Measurements from ENCODE around the gene GLA. TPM values are rescaled to one million over a fixed set of nuclear protein-coding genes. Genes with fewer than 3 reads are reported as not detected.

GLA gene
- total and polyA plus RNA-seq, 2 donors from 2014 or later = 23.9 to 34.7 TPM

DNA sequence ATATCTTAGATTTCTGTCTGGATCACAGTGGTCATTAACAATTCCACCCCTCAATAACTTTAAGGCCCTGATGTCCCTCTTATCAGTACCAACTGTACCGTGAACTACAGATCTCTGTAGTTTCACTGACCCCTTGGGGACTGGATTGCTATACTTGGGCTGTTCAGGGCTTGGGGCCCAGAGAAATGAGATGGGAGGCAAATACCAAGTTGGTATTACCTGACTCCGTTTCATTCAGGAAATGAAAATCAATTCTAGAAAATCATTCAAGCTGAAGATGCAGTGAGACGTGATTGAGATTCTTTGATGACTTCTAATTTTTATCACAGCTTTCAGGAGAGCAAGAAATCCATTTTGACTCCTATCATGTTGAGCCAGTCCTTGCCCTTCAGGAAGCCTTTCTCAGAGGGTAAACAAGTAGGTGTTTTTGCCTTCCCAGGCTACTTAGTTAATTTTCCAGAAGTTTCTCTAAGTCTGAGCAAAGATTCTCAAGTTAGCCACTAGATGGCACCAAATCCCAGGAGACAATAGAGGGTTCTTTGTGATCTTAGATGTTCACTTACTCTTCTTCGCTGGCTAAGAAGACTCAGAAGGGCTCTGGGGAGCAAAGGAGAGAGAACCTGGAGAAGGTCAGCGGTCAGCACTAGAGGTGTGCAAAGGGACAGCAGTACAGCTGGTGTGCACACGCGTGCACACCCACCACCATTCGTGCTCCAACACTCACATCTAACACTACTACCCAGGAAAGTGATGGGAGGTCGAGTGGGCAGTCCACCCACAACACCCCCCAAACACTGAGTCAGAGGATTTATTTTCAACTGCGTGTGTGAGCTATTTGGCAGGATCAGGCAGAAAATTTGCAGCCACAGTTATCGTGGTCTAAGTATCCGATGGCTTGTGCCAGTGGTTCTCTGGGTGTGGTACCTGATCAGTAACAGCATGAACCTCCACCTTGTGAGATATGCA lies 7.7 kb upstream of the GLA start:
- Histone ChIP-seq H3K9ac (ENCODE audit: low read length in 3 of 3) (peak overlapping the region in 2 of 3 donors; percentile 24 to 63), H3K4me1 (ENCODE audit: control insufficient read depth in 2 of 3, insufficient read depth in 2 of 3, low read depth in 1 of 3, low read length in 3 of 3) (peaks cover 2 to 6% (median 3%) of the 10 kb centered on the region in 3 donors), H3K9me3 (ENCODE audit: control insufficient read depth in 2 of 3, insufficient read depth in 1 of 3, low read length in 3 of 3) (no peaks in the 10 kb centered on the region), H3K27me3 (ENCODE audit: control insufficient read depth, insufficient read depth, low read length) (no peaks in the 10 kb centered on the region), H3K27ac (ENCODE audit: low read depth in 2 of 2, low read length in 2 of 2) (peak overlapping the region; percentile 84 to 93), H3K36me3 (ENCODE audit: control insufficient read depth in 2 of 3, insufficient read depth in 3 of 3, low read length in 3 of 3) (peaks cover 0 to 18% (median 0%) of the 10 kb centered on the region in 3 donors), H3K4me3 (ENCODE audit: low read length in 3 of 3) (no peak overlapping the region)
- intact Hi-C loops (cut with DNase I) = no loop called here
- TF ChIP-seq, protein P1, sequence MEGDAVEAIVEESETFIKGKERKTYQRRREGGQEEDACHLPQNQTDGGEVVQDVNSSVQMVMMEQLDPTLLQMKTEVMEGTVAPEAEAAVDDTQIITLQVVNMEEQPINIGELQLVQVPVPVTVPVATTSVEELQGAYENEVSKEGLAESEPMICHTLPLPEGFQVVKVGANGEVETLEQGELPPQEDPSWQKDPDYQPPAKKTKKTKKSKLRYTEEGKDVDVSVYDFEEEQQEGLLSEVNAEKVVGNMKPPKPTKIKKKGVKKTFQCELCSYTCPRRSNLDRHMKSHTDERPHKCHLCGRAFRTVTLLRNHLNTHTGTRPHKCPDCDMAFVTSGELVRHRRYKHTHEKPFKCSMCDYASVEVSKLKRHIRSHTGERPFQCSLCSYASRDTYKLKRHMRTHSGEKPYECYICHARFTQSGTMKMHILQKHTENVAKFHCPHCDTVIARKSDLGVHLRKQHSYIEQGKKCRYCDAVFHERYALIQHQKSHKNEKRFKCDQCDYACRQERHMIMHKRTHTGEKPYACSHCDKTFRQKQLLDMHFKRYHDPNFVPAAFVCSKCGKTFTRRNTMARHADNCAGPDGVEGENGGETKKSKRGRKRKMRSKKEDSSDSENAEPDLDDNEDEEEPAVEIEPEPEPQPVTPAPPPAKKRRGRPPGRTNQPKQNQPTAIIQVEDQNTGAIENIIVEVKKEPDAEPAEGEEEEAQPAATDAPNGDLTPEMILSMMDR (IDR thresholded peaks at IDR 0.05; ENCODE audit: borderline replicate concordance, extremely low read depth, insufficient read depth) = peak; percentile 49
- peak; percentile 45 for FAIRE-seq
- DNase-seq = peak in 3 of 5 donors; percentile 35 to 88 (median 75)

DNA sequence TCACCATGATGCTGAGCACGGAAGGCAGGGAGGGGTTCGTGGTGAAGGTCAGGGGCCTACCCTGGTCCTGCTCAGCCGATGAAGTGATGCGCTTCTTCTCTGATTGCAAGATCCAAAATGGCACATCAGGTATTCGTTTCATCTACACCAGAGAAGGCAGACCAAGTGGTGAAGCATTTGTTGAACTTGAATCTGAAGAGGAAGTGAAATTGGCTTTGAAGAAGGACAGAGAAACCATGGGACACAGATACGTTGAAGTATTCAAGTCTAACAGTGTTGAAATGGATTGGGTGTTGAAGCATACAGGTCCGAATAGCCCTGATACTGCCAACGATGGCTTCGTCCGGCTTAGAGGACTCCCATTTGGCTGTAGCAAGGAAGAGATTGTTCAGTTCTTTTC lies 4.3 kb upstream of the GLA start:
- H3K27me3 ChIP-seq (ENCODE audit: control insufficient read depth, insufficient read depth, low read length) = no peaks in the 10 kb centered on the region
- TF ChIP-seq, protein P1 (IDR thresholded peaks at IDR 0.05; ENCODE audit: borderline replicate concordance, extremely low read depth, insufficient read depth) = no peak
- H3K4me3 ChIP-seq (ENCODE audit: low read length in 3 of 3) = no peak overlapping the region
- H3K27ac ChIP-seq (ENCODE audit: low read depth in 2 of 2, low read length in 2 of 2) = no peak overlapping the region
- no peak for FAIRE-seq
- no peaks in the 10 kb centered on the region for H3K9me3 ChIP-seq (ENCODE audit: control insufficient read depth in 2 of 3, insufficient read depth in 1 of 3, low read length in 3 of 3)
- H3K4me1 ChIP-seq (ENCODE audit: control insufficient read depth in 2 of 3, insufficient read depth in 2 of 3, low read depth in 1 of 3, low read length in 3 of 3) = peaks cover 2 to 6% (median 3%) of the 10 kb centered on the region in 3 donors
- peaks cover 0 to 18% (median 0%) of the 10 kb centered on the region in 3 donors for H3K36me3 ChIP-seq (ENCODE audit: control insufficient read depth in 2 of 3, insufficient read depth in 3 of 3, low read length in 3 of 3)
- intact Hi-C loops (cut with DNase I) = no loop called here
- no peak overlapping the region for H3K9ac ChIP-seq (ENCODE audit: low read length in 3 of 3)
- no peak for DNase-seq

DNA sequence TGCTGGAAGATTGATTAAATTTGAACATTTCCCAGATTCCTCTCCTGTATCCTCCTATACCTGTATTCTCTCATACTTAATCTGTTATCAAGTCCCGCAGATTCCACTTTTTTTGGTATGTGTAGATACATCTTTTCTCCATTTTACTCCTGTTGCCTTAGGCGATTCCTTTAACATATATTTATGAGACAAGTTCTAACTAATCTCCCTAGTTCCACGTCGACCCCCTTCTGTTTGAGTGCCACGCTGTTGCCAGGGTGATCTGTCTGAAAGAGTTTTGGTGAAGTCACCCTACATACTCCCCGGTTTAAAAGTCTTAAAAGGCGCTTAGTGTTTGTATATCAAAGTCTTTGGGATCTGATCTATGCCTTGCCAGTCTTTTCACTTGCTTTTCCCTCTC lies 2.7 kb upstream of the GLA start:
- FAIRE-seq (no peak), DNase-seq (no peak)
- H3K9ac ChIP-seq (ENCODE audit: low read length in 3 of 3) = peak overlapping the region in 1 of 3 donors; percentile 55
- TF ChIP-seq, protein P1 (IDR thresholded peaks at IDR 0.05; ENCODE audit: borderline replicate concordance, extremely low read depth, insufficient read depth) = no peak
- H3K9me3 ChIP-seq (ENCODE audit: control insufficient read depth in 2 of 3, insufficient read depth in 1 of 3, low read length in 3 of 3) = no peaks in the 10 kb centered on the region
- H3K36me3 ChIP-seq (ENCODE audit: control insufficient read depth in 2 of 3, insufficient read depth in 3 of 3, low read length in 3 of 3) = peaks cover 0 to 18% (median 0%) of the 10 kb centered on the region in 3 donors
- H3K4me1 ChIP-seq (ENCODE audit: control insufficient read depth in 2 of 3, insufficient read depth in 2 of 3, low read depth in 1 of 3, low read length in 3 of 3) = peaks cover 0 to 6% (median 0%) of the 10 kb centered on the region in 3 donors
- peak overlapping the region in 1 of 2 donors; percentile 17 for H3K27ac ChIP-seq (ENCODE audit: low read depth in 2 of 2, low read length in 2 of 2)
- H3K4me3 ChIP-seq (ENCODE audit: low read length in 3 of 3) = peak overlapping the region in 2 of 3 donors; percentile 32 to 52
- H3K27me3 ChIP-seq (ENCODE audit: control insufficient read depth, insufficient read depth, low read length) = no peaks in the 10 kb centered on the region
- intact Hi-C loops (cut with DNase I) = no loop called here

Measured in kidney (tissue), 14 donors.